22Rv1 (cell line): ENCODE measurements around the gene RASL10A.

ENCODE experiments used
- ZFX ChIP-seq: fragments of 450-650 bp; IDR thresholded peaks from 2 replicates; pipeline ENCODE4 v1.6.1; 2017; ENCODE audit warnings: antibody characterized with exemption, borderline replicate concordance
- TF ChIP-seq, protein P1 (sequence below): fragments of 450-650 bp; IDR thresholded peaks from 2 replicates; pipeline ENCODE4 v1.5.1; 2017; ENCODE audit warnings: mild to moderate bottlenecking

DNA sequence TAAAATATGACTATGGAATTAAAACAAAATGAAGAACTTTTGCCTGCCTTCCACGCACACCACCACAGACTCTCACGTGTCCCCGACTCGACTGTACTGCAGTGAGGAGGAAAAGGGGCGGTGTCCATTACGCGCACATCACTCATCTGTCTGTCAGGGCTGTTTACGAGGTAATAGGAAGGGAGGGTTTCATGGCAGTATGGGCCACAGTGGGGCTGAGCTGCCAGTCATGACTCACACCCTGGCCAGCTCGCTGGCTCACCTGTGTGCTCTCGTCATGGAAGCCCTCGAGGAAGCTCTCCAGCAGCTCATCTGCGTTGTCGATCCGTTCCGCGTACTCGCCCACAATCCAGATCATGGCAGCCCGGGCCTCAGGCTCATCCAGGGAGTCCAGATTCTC lies 33.5 kb upstream of the RASL10A start:
- TF ChIP-seq, protein P1, sequence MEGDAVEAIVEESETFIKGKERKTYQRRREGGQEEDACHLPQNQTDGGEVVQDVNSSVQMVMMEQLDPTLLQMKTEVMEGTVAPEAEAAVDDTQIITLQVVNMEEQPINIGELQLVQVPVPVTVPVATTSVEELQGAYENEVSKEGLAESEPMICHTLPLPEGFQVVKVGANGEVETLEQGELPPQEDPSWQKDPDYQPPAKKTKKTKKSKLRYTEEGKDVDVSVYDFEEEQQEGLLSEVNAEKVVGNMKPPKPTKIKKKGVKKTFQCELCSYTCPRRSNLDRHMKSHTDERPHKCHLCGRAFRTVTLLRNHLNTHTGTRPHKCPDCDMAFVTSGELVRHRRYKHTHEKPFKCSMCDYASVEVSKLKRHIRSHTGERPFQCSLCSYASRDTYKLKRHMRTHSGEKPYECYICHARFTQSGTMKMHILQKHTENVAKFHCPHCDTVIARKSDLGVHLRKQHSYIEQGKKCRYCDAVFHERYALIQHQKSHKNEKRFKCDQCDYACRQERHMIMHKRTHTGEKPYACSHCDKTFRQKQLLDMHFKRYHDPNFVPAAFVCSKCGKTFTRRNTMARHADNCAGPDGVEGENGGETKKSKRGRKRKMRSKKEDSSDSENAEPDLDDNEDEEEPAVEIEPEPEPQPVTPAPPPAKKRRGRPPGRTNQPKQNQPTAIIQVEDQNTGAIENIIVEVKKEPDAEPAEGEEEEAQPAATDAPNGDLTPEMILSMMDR = no peak
- TF ChIP-seq ZFX = no peak
